ENCODE measurements around the gene LAMB3.

Gene LAMB3

GRCh38 chr1:209646558-209646957, 5.7 kb downstream of the LAMB3 start:
- no peaks in the 10 kb centered on the region for H3K27me3 ChIP-seq (ENCODE audit: insufficient read depth, low read depth)
- no peaks in the 10 kb centered on the region for H4K20me1 ChIP-seq (ENCODE audit: insufficient read depth)
- no peak overlapping the region for H3K4me3 ChIP-seq (IDR thresholded peaks at IDR 0.05; ENCODE audit: insufficient read depth, low read depth, low read length)
- no peak overlapping the region for H3K9ac ChIP-seq
- TF ChIP-seq CTCF (conservative IDR thresholded peaks at IDR 0.05; ENCODE audit: low read depth, low read length): no peak
- H3K79me2 ChIP-seq (ENCODE audit: insufficient read depth, low read depth): no peaks in the 10 kb centered on the region
- no peaks in the 10 kb centered on the region for H3K4me1 ChIP-seq (ENCODE audit: low read depth, poor library complexity, severe bottlenecking)
- H2AFZ ChIP-seq (ENCODE audit: low read depth): no peak overlapping the region
- H3K27ac ChIP-seq: no peak overlapping the region
- no peak overlapping the region for H3K4me2 ChIP-seq
- no peaks in the 10 kb centered on the region for H3K36me3 ChIP-seq (ENCODE audit: insufficient read depth)

- H3K27me3 ChIP-seq (ENCODE audit: insufficient read depth, low read depth): no peaks in the 10 kb centered on the region
- no peak overlapping the region for H3K4me3 ChIP-seq (IDR thresholded peaks at IDR 0.05; ENCODE audit: insufficient read depth, low read depth, low read length)
- no peak overlapping the region for H3K27ac ChIP-seq
- H3K4me2 ChIP-seq: no peak overlapping the region
- no peaks in the 10 kb centered on the region for H3K79me2 ChIP-seq (ENCODE audit: insufficient read depth, low read depth)
- H4K20me1 ChIP-seq (ENCODE audit: insufficient read depth): no peaks in the 10 kb centered on the region
- no peak overlapping the region for H3K9ac ChIP-seq
- no peak for TF ChIP-seq CTCF (conservative IDR thresholded peaks at IDR 0.05; ENCODE audit: low read depth, low read length)
- H2AFZ ChIP-seq (ENCODE audit: low read depth): no peak overlapping the region
- no peaks in the 10 kb centered on the region for H3K4me1 ChIP-seq (ENCODE audit: low read depth, poor library complexity, severe bottlenecking)
- H3K36me3 ChIP-seq (ENCODE audit: insufficient read depth): no peaks in the 10 kb centered on the region
Measured at GRCh38 chr1:209645574-209646452, 6.4 kb downstream of the LAMB3 start.

- Histone ChIP-seq H3K9ac (no peak overlapping the region), H3K27me3 (ENCODE audit: insufficient read depth, low read depth) (no peaks in the 10 kb centered on the region), H2AFZ (ENCODE audit: low read depth) (no peak overlapping the region), H3K4me1 (ENCODE audit: low read depth, poor library complexity, severe bottlenecking) (no peaks in the 10 kb centered on the region), H3K79me2 (ENCODE audit: insufficient read depth, low read depth) (no peaks in the 10 kb centered on the region), H3K4me2 (no peak overlapping the region), H3K4me3 (IDR thresholded peaks at IDR 0.05; ENCODE audit: insufficient read depth, low read depth, low read length) (no peak overlapping the region), H3K27ac (no peak overlapping the region), H3K36me3 (ENCODE audit: insufficient read depth) (no peaks in the 10 kb centered on the region), H4K20me1 (ENCODE audit: insufficient read depth) (no peaks in the 10 kb centered on the region)
- TF ChIP-seq CTCF (conservative IDR thresholded peaks at IDR 0.05; ENCODE audit: low read depth, low read length): no peak
Measured at GRCh38 chr1:209643285-209644020, 8.8 kb downstream of the LAMB3 start.

GRCh38 chr1:209642816-209643215, 9.4 kb downstream of the LAMB3 start:
- Histone ChIP-seq H2AFZ (ENCODE audit: low read depth) (no peak overlapping the region), H3K27me3 (ENCODE audit: insufficient read depth, low read depth) (no peaks in the 10 kb centered on the region), H3K36me3 (ENCODE audit: insufficient read depth) (no peaks in the 10 kb centered on the region), H3K27ac (no peak overlapping the region), H3K4me1 (ENCODE audit: low read depth, poor library complexity, severe bottlenecking) (no peaks in the 10 kb centered on the region), H3K9ac (no peak overlapping the region), H3K4me3 (IDR thresholded peaks at IDR 0.05; ENCODE audit: insufficient read depth, low read depth, low read length) (no peak overlapping the region), H3K79me2 (ENCODE audit: insufficient read depth, low read depth) (no peaks in the 10 kb centered on the region), H3K4me2 (no peak overlapping the region), H4K20me1 (ENCODE audit: insufficient read depth) (no peaks in the 10 kb centered on the region)
- TF ChIP-seq CTCF (conservative IDR thresholded peaks at IDR 0.05; ENCODE audit: low read depth, low read length): no peak
